Panc1 (cell line): ENCODE data around the gene CPNE4. TPM values are rescaled to one million over a fixed set of nuclear protein-coding genes. Genes with fewer than 3 reads are reported as not detected.

Source experiments
- ATAC-seq: fragments of 200-7000 bp; cut with Tn5 transposase; 2 replicates; pipeline ENCODE4 v1.9.1; 2020; ENCODE audit warnings: mild to moderate bottlenecking, moderate library complexity
- BruUV-seq: library from RNA; stranded (reverse); fragments of 400-500 nt; replicated peaks from 2 replicates; lab custom pipeline; 2021; lab: Mats Ljungman, UMichigan
- CTCF ChIA-PET: fragments of 300-600 bp; sonication (Branson Sonifier 250); formaldehyde crosslinking; loops from one replicate; lab custom pipeline; 2022; ENCODE audit warnings: antibody characterized with exemption; lab: Charles Lee
- POLR2A ChIA-PET: fragments of 300-600 bp; sonication (Branson Sonifier 250); formaldehyde crosslinking; loops from one replicate; lab custom pipeline; 2022; ENCODE audit warnings: antibody characterized with exemption; lab: Charles Lee
- DNase-seq: peaks from one replicate; pipeline ENCODE4 v3.0.0-alpha.2; 2010; ENCODE audit warnings: low read depth, low spot score
- H3K27ac ChIP-seq: 2 replicates; pipeline ENCODE4 v1.5.1; 2011; ENCODE audit warnings: mild to moderate bottlenecking, low read length, inconsistent platforms
- H3K27me3 ChIP-seq: fragments of 200-500 bp; sonication (Bioruptor generic); 2 replicates; pipeline ENCODE4 v1.6.0; 2014; ENCODE audit warnings: low read length, inconsistent platforms; ENCODE audit not compliant: control insufficient read depth, insufficient read depth
- H3K36me3 ChIP-seq: fragments of 200-500 bp; sonication (Bioruptor generic); 2 replicates; pipeline ENCODE4 v1.5.1; 2014; ENCODE audit warnings: inconsistent platforms, mild to moderate bottlenecking, low read length, moderate library complexity; ENCODE audit not compliant: control insufficient read depth, insufficient read depth
- H3K4me1 ChIP-seq: 2 replicates; pipeline ENCODE4 v1.5.1; 2011; ENCODE audit warnings: inconsistent platforms, mild to moderate bottlenecking, low read length, moderate library complexity; ENCODE audit not compliant: control insufficient read depth, insufficient read depth
- H3K4me3 ChIP-seq, 2 experiments: 2 replicates each; pipeline ENCODE4 v1.5.1; 2011 to 2012; ENCODE audit warnings: low read depth in 2 of 2, low read length in 2 of 2, mild to moderate bottlenecking in 2 of 2, inconsistent platforms in 1 of 2, moderate library complexity in 1 of 2
- H3K9me3 ChIP-seq: fragments of 200-500 bp; sonication (Bioruptor generic); 2 replicates; pipeline ENCODE4 v1.5.1; 2014; ENCODE audit warnings: low read depth, mild to moderate bottlenecking, inconsistent platforms, low read length, moderate library complexity; ENCODE audit not compliant: control insufficient read depth, insufficient read depth
- POLR2AphosphoS5 ChIP-seq: IDR thresholded peaks from 2 replicates; pipeline ENCODE4 v1.6.1; 2012; ENCODE audit warnings: mild to moderate bottlenecking, low read depth, low read length, moderate library complexity
- SIN3A ChIP-seq: IDR thresholded peaks from 2 replicates; pipeline ENCODE4 v1.6.1; 2012; ENCODE audit warnings: low read depth, mild to moderate bottlenecking, low read length, moderate library complexity, borderline replicate concordance; ENCODE audit not compliant: insufficient read depth
- TCF7L2 ChIP-seq: IDR thresholded peaks from 2 replicates; pipeline ENCODE4 v1.6.1; 2011; ENCODE audit warnings: mild to moderate bottlenecking, low read depth, low read length, inconsistent platforms
- in situ Hi-C: cut with HindIII; loops from 2 replicates; pipeline ENCODE4 v1.10.0; 2016; ENCODE audit warnings: low sequenced_read_pairs, low pct_unique_long_range_greater_than_20kb
- intact Hi-C: fragments of 100-400 bp; cut with micrococcal nuclease; formaldehyde crosslinking; loops from one replicate; pipeline ENCODE4 v1.10.0; 2022; ENCODE audit not compliant: unreplicated experiment
- total RNA-seq: library from RNA; stranded (reverse); gene quantifications from one replicate; pipeline ENCODE4 v1.2.1, GENCODE V29; 2021; ENCODE audit not compliant: unreplicated experiment
- TF ChIP-seq, protein P1 (sequence below): fragments of 450-650 bp; IDR thresholded peaks from 2 replicates; pipeline ENCODE4 v1.5.1; 2017; ENCODE audit warnings: mild to moderate bottlenecking
- TF ChIP-seq, protein P2 (sequence below), 2 experiments: IDR thresholded peaks; 2 replicates each; pipeline ENCODE4 v1.6.1; 2011 to 2012; ENCODE audit warnings: low read depth in 2 of 2, control low read depth in 1 of 2, low read length in 1 of 2, mild to moderate bottlenecking in 1 of 2, moderate library complexity in 1 of 2; ENCODE audit not compliant: insufficient read depth in 1 of 2

Gene CPNE4
- total RNA-seq, 1 experiment from 2014 or later = not detected

DNA sequence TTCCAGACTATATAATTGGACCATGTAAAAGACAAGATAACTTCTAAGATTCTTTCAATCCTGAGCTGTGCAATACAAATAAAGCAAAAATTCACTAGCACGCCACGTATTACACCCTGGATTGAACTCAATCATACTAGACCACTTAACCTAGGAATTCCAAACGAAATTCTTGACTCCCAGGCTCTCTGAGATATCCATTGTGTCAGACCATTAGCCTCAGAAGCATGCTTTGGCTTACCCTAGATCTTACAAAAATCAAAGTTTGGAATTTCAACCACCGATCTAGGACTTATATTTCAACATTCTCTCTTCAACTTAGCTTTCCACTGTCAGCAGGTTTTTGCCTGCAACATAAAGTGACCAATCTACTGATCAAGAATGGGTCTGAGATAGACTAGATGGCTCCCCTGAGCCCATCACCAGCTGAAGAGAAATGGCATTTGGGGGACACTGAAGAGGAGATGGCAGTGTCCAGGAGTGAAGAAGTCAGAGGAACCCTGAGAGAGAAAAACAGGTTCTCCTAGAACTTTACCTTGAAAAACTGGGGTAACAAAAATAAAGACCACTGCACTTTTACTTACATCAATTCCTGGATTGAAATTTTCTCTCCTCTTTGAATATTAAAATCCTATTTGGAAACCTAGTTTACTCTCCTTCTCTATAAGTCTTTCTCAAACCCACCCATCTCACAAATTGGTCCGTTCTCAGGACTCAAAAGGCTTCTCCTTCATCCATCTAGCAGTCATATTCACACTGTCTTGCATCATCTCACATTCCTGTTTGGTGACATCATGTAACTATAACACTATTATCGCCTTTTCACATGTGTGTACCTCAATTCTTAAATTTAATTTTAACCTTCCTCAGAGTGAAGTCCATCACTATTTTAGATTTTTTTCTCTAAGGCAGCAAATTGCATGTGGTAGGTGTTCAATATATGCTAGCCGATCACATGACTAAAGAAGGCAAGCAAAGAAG lies 18.5 kb downstream of the CPNE4 start:
- in situ Hi-C loops = no loop called here

DNA sequence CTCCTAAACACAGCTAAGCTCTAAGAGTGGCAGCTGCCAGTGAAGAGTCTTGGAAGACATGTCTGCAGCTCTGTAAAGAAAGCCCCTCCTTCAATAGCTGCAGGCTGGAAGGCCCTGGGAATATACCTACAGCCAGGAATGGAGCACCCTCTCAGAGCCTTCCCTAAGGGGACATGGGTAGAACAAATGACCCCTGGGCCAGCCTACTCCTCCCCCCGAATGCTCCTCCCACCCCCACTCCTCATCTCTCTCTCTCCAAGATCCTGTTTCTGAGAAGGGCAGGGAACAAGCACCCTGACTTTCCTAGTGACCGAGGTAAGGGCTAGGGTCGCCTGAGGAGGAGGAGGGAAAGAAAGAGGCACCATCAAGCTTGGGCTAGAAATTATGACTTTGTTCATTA lies 20.7 kb downstream of the CPNE4 start:
- intact Hi-C loops (no loop called here), in situ Hi-C loops (no loop called here)
- no peak for ATAC-seq
- no peaks in the 10 kb centered on the region for H3K36me3 ChIP-seq
- H3K9me3 ChIP-seq = no peaks in the 10 kb centered on the region
- TF ChIP-seq TCF7L2 = no peak
- DNase-seq = no peak
- no peaks in the 10 kb centered on the region for H3K4me1 ChIP-seq
- CTCF ChIA-PET = no interaction called here
- H3K4me3 ChIP-seq = no peak overlapping the region
- POLR2A ChIA-PET = no interaction called here
- BruUV-seq = no TSS peak
- H3K27ac ChIP-seq = no peak overlapping the region
- peaks cover 10% of the 10 kb centered on the region for H3K27me3 ChIP-seq

More for the DNA sequence above, 18.5 kb downstream of the CPNE4 start:
- TF ChIP-seq, protein P1, sequence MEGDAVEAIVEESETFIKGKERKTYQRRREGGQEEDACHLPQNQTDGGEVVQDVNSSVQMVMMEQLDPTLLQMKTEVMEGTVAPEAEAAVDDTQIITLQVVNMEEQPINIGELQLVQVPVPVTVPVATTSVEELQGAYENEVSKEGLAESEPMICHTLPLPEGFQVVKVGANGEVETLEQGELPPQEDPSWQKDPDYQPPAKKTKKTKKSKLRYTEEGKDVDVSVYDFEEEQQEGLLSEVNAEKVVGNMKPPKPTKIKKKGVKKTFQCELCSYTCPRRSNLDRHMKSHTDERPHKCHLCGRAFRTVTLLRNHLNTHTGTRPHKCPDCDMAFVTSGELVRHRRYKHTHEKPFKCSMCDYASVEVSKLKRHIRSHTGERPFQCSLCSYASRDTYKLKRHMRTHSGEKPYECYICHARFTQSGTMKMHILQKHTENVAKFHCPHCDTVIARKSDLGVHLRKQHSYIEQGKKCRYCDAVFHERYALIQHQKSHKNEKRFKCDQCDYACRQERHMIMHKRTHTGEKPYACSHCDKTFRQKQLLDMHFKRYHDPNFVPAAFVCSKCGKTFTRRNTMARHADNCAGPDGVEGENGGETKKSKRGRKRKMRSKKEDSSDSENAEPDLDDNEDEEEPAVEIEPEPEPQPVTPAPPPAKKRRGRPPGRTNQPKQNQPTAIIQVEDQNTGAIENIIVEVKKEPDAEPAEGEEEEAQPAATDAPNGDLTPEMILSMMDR = no peak
- TF ChIP-seq, protein P2, sequence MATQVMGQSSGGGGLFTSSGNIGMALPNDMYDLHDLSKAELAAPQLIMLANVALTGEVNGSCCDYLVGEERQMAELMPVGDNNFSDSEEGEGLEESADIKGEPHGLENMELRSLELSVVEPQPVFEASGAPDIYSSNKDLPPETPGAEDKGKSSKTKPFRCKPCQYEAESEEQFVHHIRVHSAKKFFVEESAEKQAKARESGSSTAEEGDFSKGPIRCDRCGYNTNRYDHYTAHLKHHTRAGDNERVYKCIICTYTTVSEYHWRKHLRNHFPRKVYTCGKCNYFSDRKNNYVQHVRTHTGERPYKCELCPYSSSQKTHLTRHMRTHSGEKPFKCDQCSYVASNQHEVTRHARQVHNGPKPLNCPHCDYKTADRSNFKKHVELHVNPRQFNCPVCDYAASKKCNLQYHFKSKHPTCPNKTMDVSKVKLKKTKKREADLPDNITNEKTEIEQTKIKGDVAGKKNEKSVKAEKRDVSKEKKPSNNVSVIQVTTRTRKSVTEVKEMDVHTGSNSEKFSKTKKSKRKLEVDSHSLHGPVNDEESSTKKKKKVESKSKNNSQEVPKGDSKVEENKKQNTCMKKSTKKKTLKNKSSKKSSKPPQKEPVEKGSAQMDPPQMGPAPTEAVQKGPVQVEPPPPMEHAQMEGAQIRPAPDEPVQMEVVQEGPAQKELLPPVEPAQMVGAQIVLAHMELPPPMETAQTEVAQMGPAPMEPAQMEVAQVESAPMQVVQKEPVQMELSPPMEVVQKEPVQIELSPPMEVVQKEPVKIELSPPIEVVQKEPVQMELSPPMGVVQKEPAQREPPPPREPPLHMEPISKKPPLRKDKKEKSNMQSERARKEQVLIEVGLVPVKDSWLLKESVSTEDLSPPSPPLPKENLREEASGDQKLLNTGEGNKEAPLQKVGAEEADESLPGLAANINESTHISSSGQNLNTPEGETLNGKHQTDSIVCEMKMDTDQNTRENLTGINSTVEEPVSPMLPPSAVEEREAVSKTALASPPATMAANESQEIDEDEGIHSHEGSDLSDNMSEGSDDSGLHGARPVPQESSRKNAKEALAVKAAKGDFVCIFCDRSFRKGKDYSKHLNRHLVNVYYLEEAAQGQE (IDR thresholded peaks at IDR 0.05; ENCODE audit: insufficient read depth in 1 of 2, low read depth in 2 of 2, low read length in 1 of 2) = no peak
- TF ChIP-seq TCF7L2 (no peak), POLR2AphosphoS5 (no peak), SIN3A (no peak)
- no TSS peak for BruUV-seq
- ChIA-PET POLR2A (no interaction called here), CTCF (no interaction called here)
- H3K4me1 ChIP-seq = no peaks in the 10 kb centered on the region
- no peak overlapping the region for H3K4me3 ChIP-seq
- peaks cover 17% of the 10 kb centered on the region for H3K27me3 ChIP-seq
- DNase-seq (no peak), ATAC-seq (no peak)
- H3K27ac ChIP-seq = no peak overlapping the region
- H3K36me3 ChIP-seq = no peaks in the 10 kb centered on the region
- H3K9me3 ChIP-seq = no peaks in the 10 kb centered on the region
- intact Hi-C loops = no loop called here

DNA sequence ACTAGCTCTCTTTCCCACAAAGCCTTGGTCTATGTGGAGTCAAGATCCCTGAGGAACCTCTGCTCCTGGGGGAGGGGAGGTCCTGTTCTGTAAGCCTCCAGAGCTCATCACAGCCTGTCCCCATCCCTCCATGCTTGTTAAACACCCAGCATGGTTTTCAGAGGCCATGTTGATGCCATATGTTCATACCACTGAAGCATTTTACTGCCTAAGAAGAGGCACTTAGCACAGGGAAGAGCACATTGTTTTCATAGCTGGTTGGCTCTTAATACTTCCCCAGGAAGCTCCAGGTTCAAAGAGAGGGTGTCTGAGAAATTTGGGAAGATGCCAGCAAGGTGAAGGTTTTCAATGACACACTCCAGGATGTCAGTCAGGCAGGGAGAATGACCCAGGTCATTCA lies 25.6 kb downstream of the CPNE4 start:
- no peak overlapping the region for H3K27ac ChIP-seq
- in situ Hi-C loops = no loop called here

More for the DNA sequence above, 25.6 kb downstream of the CPNE4 start:
- no peaks in the 10 kb centered on the region for H3K4me1 ChIP-seq
- H3K36me3 ChIP-seq = no peaks in the 10 kb centered on the region
- POLR2A ChIA-PET = no interaction called here
- H3K27me3 ChIP-seq = no peaks in the 10 kb centered on the region; the same call in 1 of the 2 replicates
- TF ChIP-seq TCF7L2 (no peak), SIN3A (no peak), POLR2AphosphoS5 (no peak)
- TF ChIP-seq, protein P2 (IDR thresholded peaks at IDR 0.05; ENCODE audit: insufficient read depth in 1 of 2, low read depth in 2 of 2, low read length in 1 of 2) = no peak
- TF ChIP-seq, protein P1 = no peak
- H3K9me3 ChIP-seq = no peaks in the 10 kb centered on the region
- ATAC-seq (no peak), DNase-seq (no peak)
- CTCF ChIA-PET = interaction anchor here (0.9 kb wide), 1 partner anchor 215 kb away, joined by 3 read pairs; no protein-coding TSS in a partner anchor
- intact Hi-C loops = no loop called here
- no TSS peak for BruUV-seq
- H3K4me3 ChIP-seq = no peak overlapping the region
